ENCODE results near the gene GAB2.
A peak's percentile ranks its signal among the peaks of the same experiment; 100 is the strongest.

Gene GAB2

GRCh38 chr11:78216021-78216420, 201.6 kb downstream of the GAB2 start:
- DNase-seq = no peak
- intact Hi-C loops (cut with DNase I) = loop anchor here (10.0 kb wide), 1 partner anchor 339 kb away; no protein-coding TSS in a partner anchor

GRCh38 chr11:78214331-78215194, 203.1 kb downstream of the GAB2 start:
- peak in 2 of 10 donors; percentile 11 to 14 for DNase-seq
- intact Hi-C loops (cut with DNase I) = loop anchor here (10.0 kb wide), 1 partner anchor 340 kb away; no protein-coding TSS in a partner anchor

- intact Hi-C loops (cut with DNase I) = loop anchor here (10.0 kb wide), 1 partner anchor 341 kb away; no protein-coding TSS in a partner anchor
- DNase-seq = peak in 1 of 10 donors; percentile 12
Measured at GRCh38 chr11:78213526-78214330, 203.9 kb downstream of the GAB2 start.

- intact Hi-C loops (cut with DNase I) = loop anchor here (10.0 kb wide), 1 partner anchor 342 kb away; no protein-coding TSS in a partner anchor
- peak in 6 of 10 donors; percentile 41 to 91 (median 69) for DNase-seq
Measured at GRCh38 chr11:78212586-78213371, 204.8 kb downstream of the GAB2 start.

GRCh38 chr11:78211565-78211964, 206.1 kb downstream of the GAB2 start:
- no peak for DNase-seq
- intact Hi-C loops (cut with DNase I) = loop anchor here (10.0 kb wide), 1 partner anchor 343 kb away; no protein-coding TSS in a partner anchor

- intact Hi-C loops (cut with DNase I) = loop anchor here (10.0 kb wide), 1 partner anchor 345 kb away; no protein-coding TSS in a partner anchor
- peak in 1 of 10 donors; percentile 58 for DNase-seq
Measured at GRCh38 chr11:78210000-78210608, 207.5 kb downstream of the GAB2 start.

GRCh38 chr11:78209478-78209877, 208.1 kb downstream of the GAB2 start:
- intact Hi-C loops (cut with DNase I) = no loop called here
- DNase-seq = peak in 1 of 10 donors; percentile 39

- DNase-seq = peak in 1 of 10 donors; percentile 62
- intact Hi-C loops (cut with DNase I) = no loop called here
Measured at GRCh38 chr11:78208257-78209165, 209.1 kb downstream of the GAB2 start.

- intact Hi-C loops (cut with DNase I) = no loop called here
Measured at GRCh38 chr11:78207532-78208256, 209.9 kb downstream of the GAB2 start.

GRCh38 chr11:78205691-78206090, 211.9 kb downstream of the GAB2 start:
- intact Hi-C loops (cut with DNase I) = no loop called here
- peak in 1 of 10 donors; percentile 54 for DNase-seq

More at GRCh38 chr11:78207532-78208256, 209.9 kb downstream of the GAB2 start:
- peak in 1 of 10 donors; percentile 63 for DNase-seq

- no peak for DNase-seq
Measured at GRCh38 chr11:78205256-78205655, 212.4 kb downstream of the GAB2 start.

GRCh38 chr11:78203184-78203583, 214.4 kb downstream of the GAB2 start:
- intact Hi-C loops (cut with DNase I) = no loop called here
- no peak for DNase-seq

More at GRCh38 chr11:78205256-78205655, 212.4 kb downstream of the GAB2 start:
- intact Hi-C loops (cut with DNase I) = no loop called here

GRCh38 chr11:78202733-78203167, 214.9 kb downstream of the GAB2 start:
- DNase-seq = peak in 1 of 10 donors; percentile 33
- intact Hi-C loops (cut with DNase I) = no loop called here

GRCh38 chr11:78201096-78201818, 216.4 kb downstream of the GAB2 start:
- intact Hi-C loops (cut with DNase I) = no loop called here

GRCh38 chr11:78200553-78200952, 217.1 kb downstream of the GAB2 start:
- DNase-seq = peak in 2 of 10 donors; percentile 60 to 80
- intact Hi-C loops (cut with DNase I) = no loop called here

More at GRCh38 chr11:78201096-78201818, 216.4 kb downstream of the GAB2 start:
- peak in 2 of 10 donors; percentile 50 to 56 for DNase-seq

GRCh38 chr11:78200061-78200460, 217.6 kb downstream of the GAB2 start:
- DNase-seq = peak in 2 of 10 donors; percentile 57 to 67
- intact Hi-C loops (cut with DNase I) = no loop called here

GRCh38 chr11:78199653-78200015, 218.0 kb downstream of the GAB2 start:
- peak in 1 of 10 donors; percentile 13 for DNase-seq
- intact Hi-C loops (cut with DNase I) = no loop called here
